Measurements from ENCODE around the gene SIK3. TPM values are rescaled to one million over a fixed set of nuclear protein-coding genes. Genes with fewer than 3 reads are reported as not detected.

Gene SIK3
- total RNA-seq, 2 experiments from 2014 or later = 81.4 to 86.1 TPM

GRCh38 chr11:117016747-117017146 is 81.5 kb downstream of the SIK3 start:
- no peak for TF ChIP-seq CTCF (IDR thresholded peaks at IDR 0.05)
- peaks cover 5% of the 10 kb centered on the region for H3K36me3 ChIP-seq (ENCODE audit: insufficient read depth, low read length)
- no peak for ATAC-seq (ENCODE audit: poor library complexity)
- intact Hi-C loops (cut with DNase I, micrococcal nuclease) = no loop called here
- no peaks in the 10 kb centered on the region for H3K9me3 ChIP-seq (ENCODE audit: control insufficient read depth in 1 of 2, insufficient read depth in 1 of 2, low read length in 2 of 2)
- peaks cover 5% of the 10 kb centered on the region for H3K36me3 Mint-ChIP-seq (ENCODE audit: low read depth)
- DNase-seq = no peak
- ChIA-PET CTCF (interaction anchor here (1.0 to 1.4 kb wide), 2 partner anchors 14 to 30 kb away, joined by 3 read pairs; no protein-coding TSS in a partner anchor), POLR2A (interaction anchor here (1.9 kb wide), 1 partner anchor 9 kb away, joined by 4 read pairs; no protein-coding TSS in a partner anchor)
- peaks cover 42% of the 10 kb centered on the region for H3K4me1 Mint-ChIP-seq (ENCODE audit: low read depth)
- H3K27me3 ChIP-seq (ENCODE audit: control insufficient read depth in 1 of 2, insufficient read depth in 2 of 2, low read length in 2 of 2) = no peaks in the 10 kb centered on the region
- no peak overlapping the region for H3K27ac ChIP-seq (ENCODE audit: low read depth in 1 of 2, low read length in 2 of 2)
- no peaks in the 10 kb centered on the region for H3K27me3 Mint-ChIP-seq
- H3K4me3 Mint-ChIP-seq = no peak overlapping the region
- no peak overlapping the region for H3K27ac Mint-ChIP-seq
- H3K4me1 ChIP-seq (ENCODE audit: insufficient read depth, low read length) = peaks cover 24% of the 10 kb centered on the region
- H3K9me3 Mint-ChIP-seq = no peaks in the 10 kb centered on the region
- H3K4me3 ChIP-seq (ENCODE audit: low read length) = no peak overlapping the region

GRCh38 chr11:117016246-117016645 is 82.0 kb downstream of the SIK3 start:
- peaks cover 5% of the 10 kb centered on the region for H3K36me3 ChIP-seq (ENCODE audit: insufficient read depth, low read length)
- ChIA-PET CTCF (interaction anchor here (1.4 kb wide), 1 partner anchor 14 kb away, joined by 3 read pairs; no protein-coding TSS in a partner anchor), POLR2A (interaction anchor here (1.9 kb wide), 1 partner anchor 8 kb away, joined by 4 read pairs; no protein-coding TSS in a partner anchor)
- Mint-ChIP-seq H3K4me3 (no peak overlapping the region), H3K36me3 (ENCODE audit: low read depth) (peaks cover 7% of the 10 kb centered on the region), H3K27ac (no peak overlapping the region), H3K27me3 (no peaks in the 10 kb centered on the region), H3K9me3 (no peaks in the 10 kb centered on the region), H3K4me1 (ENCODE audit: low read depth) (peaks cover 43% of the 10 kb centered on the region)
- no peak for TF ChIP-seq CTCF (IDR thresholded peaks at IDR 0.05)
- H3K4me1 ChIP-seq (ENCODE audit: insufficient read depth, low read length) = peaks cover 27% of the 10 kb centered on the region
- H3K9me3 ChIP-seq (ENCODE audit: control insufficient read depth in 1 of 2, insufficient read depth in 1 of 2, low read length in 2 of 2) = no peaks in the 10 kb centered on the region
- no peak overlapping the region for H3K4me3 ChIP-seq (ENCODE audit: low read length)
- H3K27me3 ChIP-seq (ENCODE audit: control insufficient read depth in 1 of 2, insufficient read depth in 2 of 2, low read length in 2 of 2) = no peaks in the 10 kb centered on the region
- DNase-seq (no peak), ATAC-seq (ENCODE audit: poor library complexity) (no peak)
- no peak overlapping the region for H3K27ac ChIP-seq (ENCODE audit: low read depth in 1 of 2, low read length in 2 of 2)
- intact Hi-C loops (cut with DNase I, micrococcal nuclease) = no loop called here

- Mint-ChIP-seq H3K27me3 (no peaks in the 10 kb centered on the region), H3K4me1 (ENCODE audit: low read depth) (peaks cover 33% of the 10 kb centered on the region), H3K9me3 (no peaks in the 10 kb centered on the region), H3K27ac (no peak overlapping the region), H3K4me3 (peak overlapping the region; percentile 30), H3K36me3 (ENCODE audit: low read depth) (peaks cover 10% of the 10 kb centered on the region)
- H3K9me3 ChIP-seq (ENCODE audit: control insufficient read depth in 1 of 2, insufficient read depth in 1 of 2, low read length in 2 of 2) = no peaks in the 10 kb centered on the region
- H3K4me3 ChIP-seq (ENCODE audit: low read length) = no peak overlapping the region
- DNase-seq = no peak
- no peaks in the 10 kb centered on the region for H3K27me3 ChIP-seq (ENCODE audit: control insufficient read depth in 1 of 2, insufficient read depth in 2 of 2, low read length in 2 of 2)
- ATAC-seq (ENCODE audit: poor library complexity) = no peak
- no peak overlapping the region for H3K27ac ChIP-seq (ENCODE audit: low read depth in 1 of 2, low read length in 2 of 2)
- POLR2A ChIA-PET = no interaction called here
- CTCF ChIA-PET = no interaction called here
- no peak for TF ChIP-seq CTCF (IDR thresholded peaks at IDR 0.05)
- peaks cover 3% of the 10 kb centered on the region for H3K36me3 ChIP-seq (ENCODE audit: insufficient read depth, low read length)
- peaks cover 11% of the 10 kb centered on the region for H3K4me1 ChIP-seq (ENCODE audit: insufficient read depth, low read length)
- intact Hi-C loops (cut with DNase I, micrococcal nuclease) = no loop called here
Measured at GRCh38 chr11:117011541-117011898, 86.7 kb downstream of the SIK3 start.

Measured in CD4-positive, alpha-beta T cell (primary cell).